ENCODE data around the gene USP53.
"Not testable (repeated sequence)": the region's sequence is repeated elsewhere in the genome, so short reads cannot be mapped to it uniquely, and the experiment has no call there.

USP53 gene

GRCh38 chr4:119212234-119212963 lies at the start of gene USP53:
TSS of gene USP53 (plus strand) at chr4:119212713. CDS start at chr4:119239760, 27,047 bp downstream.
- DNase-seq (ENCODE audit: low read depth in 1 of 2, low spot score in 1 of 2) = peak; percentile 95 to 98

- DNase-seq (ENCODE audit: low read depth in 1 of 2, low spot score in 1 of 2) = no peak
Measured at GRCh38 chr4:119165767-119166166, 46.7 kb upstream of the USP53 start.

GRCh38 chr4:119170195-119170594 lies 42.3 kb upstream of the USP53 start:
- no peak for DNase-seq (ENCODE audit: low read depth in 1 of 2, low spot score in 1 of 2)

DNA sequence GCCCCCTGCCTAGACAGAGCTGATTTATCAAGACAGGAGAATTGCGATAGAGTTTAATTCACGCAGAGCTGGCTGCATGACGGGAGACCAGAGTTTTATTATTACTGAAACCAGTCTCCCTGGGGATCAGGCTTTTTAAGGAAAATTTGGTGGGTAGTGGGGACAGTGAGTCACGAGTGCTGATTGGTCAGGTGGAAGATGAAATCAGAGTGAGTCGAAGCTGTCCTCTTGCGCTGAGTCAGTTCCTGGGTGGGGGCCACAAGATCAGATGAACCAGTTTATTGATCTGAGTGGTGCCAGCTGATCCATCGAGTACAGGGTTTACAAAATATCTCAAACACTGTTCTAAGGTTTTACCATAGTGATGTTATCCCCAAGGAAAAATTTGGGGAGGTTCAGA lies 40.3 kb upstream of the USP53 start:
- no peak for DNase-seq (ENCODE audit: low read depth in 1 of 2, low spot score in 1 of 2)

DNA sequence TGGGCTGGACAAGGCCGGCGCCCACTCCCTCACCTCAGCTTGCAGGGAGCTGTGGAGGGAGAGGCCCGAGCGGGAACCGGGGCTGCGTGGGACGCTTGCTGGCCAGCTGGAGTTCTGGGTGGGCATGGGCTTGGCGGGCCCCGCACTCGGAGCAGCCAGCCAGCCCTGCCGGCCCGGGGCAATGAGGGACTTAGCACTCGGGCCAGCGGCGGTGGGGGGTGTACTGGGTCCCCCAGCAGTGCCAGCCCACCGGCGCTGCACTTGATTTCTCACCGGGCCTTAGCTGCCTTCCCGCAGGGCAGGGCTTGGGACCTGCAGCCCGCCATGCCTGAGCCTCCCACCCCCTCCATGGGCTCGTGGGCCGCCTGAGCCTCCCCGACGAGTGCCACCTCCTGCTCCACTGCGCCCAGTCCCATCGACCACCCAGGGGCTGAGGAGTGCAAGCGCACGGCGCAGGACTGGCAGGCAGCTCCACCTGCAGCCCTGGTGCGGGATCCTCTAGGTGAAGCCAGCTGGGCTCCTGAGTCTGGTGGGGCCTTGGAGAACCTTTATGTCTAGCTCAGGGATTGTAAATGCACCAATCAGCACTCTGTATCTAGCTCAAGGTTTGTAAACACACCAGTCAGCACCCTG lies 38.7 kb upstream of the USP53 start:
- DNase-seq (ENCODE audit: low read depth in 1 of 2, low spot score in 1 of 2) = not testable (repeated sequence)

- DNase-seq (ENCODE audit: low read depth in 1 of 2, low spot score in 1 of 2) = no peak
Measured at GRCh38 chr4:119179011-119179410, 33.5 kb upstream of the USP53 start.

DNA sequence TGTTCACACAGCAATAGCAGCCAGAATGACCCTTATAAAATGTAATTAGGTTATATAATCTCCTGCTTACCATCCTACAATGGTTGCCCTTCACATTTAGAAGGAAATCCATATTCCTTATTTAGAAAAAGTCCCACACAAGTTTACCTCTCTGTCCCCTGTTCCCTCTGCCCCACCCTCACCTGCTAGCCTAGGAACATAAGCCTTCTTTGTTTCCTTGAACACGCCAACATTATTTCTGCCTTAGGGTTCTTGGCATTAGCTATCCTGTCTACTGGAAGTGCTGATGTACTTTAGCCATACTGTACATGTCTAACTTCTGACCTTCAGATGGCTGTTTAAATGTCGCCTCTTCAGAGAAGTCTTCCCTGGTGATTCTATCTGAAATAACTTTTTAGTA lies 28.4 kb upstream of the USP53 start:
- DNase-seq (ENCODE audit: low read depth in 1 of 2, low spot score in 1 of 2) = no peak

DNA sequence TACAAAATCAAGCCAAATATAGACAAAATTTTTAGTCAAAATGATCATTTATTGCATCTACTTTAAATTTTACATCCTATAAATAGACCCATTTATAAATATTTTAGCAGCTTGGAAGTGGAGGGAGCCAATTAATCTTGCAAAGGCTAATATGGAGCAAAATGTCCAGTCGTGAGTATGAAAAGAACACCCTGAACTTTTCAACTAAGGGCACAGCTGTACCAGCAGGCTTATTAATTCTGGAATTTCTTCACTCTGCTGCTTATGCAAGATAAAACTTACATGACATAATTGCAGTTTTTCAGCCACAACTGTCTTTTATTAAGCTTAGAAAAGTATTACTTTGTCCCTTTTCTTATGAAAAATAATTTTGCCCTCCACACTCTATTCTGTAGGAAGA lies 22.9 kb upstream of the USP53 start:
- DNase-seq (ENCODE audit: low read depth in 1 of 2, low spot score in 1 of 2) = no peak

- DNase-seq (ENCODE audit: low read depth in 1 of 2, low spot score in 1 of 2) = no peak
Measured at GRCh38 chr4:119190354-119190753, 22.2 kb upstream of the USP53 start.

DNA sequence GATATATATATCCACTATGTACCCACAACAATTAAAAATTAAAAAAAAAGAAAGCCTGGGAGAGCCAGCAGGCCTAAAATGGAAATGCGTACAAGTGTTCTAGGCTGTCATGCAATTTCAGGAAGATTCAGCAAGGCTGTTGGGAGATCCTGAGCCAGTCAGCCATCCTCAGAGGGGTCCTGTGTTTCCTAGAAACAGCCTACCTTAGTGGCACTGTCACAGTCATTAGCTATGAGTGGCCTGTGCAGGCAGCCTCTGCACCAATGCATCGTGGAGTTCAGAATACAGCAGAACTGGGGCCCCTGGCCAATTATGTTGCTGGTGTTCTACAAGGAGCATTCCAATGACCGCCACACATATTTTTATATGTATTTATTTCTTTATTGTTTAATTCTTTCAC lies 21.0 kb upstream of the USP53 start:
- no peak for DNase-seq (ENCODE audit: low read depth in 1 of 2, low spot score in 1 of 2)

- DNase-seq (ENCODE audit: low read depth in 1 of 2, low spot score in 1 of 2) = no peak
Measured at GRCh38 chr4:119197772-119198212, 14.7 kb upstream of the USP53 start.

DNA sequence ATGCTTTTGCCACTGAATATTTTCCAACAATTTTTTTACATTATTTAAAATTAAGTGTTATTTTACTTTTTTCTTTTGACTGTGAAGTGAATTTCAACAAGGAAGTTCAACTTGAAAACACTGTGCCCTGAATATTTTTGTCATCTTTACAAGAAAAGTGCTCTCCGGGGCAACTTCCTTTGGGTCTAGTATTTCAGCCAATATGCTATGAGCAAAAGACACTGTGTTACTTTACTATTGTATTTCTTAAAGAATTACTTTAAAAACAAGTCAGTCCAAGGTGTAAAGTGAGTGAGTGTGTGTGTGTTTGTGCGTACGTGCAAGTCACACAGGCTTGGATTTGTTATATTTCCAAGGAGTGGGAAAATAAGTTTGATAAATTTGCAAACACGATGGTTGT lies 7.6 kb upstream of the USP53 start:
- DNase-seq (ENCODE audit: low read depth in 1 of 2, low spot score in 1 of 2) = no peak

- no peak for DNase-seq (ENCODE audit: low read depth in 1 of 2, low spot score in 1 of 2)
Measured at GRCh38 chr4:119205690-119206089, 6.8 kb upstream of the USP53 start.

DNA sequence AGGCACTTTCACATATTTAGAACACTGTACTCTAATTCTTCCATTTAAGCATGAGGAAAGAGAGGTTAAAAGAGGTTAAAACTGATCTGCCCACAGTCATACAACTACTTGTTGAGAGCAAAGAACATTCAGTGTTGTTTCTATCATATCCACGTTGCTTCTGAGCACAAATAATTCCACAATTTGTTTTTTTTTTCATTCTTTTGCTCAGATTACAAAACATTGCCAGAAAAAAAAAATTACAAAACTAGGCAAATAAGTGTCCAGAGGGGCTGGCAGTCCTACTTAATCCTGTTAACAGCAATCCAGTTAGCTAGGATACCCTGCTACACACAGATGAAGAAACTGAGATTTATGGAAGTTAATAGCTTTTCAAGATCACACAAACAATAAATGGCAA lies 6.3 kb upstream of the USP53 start:
- no peak for DNase-seq (ENCODE audit: low read depth in 1 of 2, low spot score in 1 of 2)

- no peak for DNase-seq (ENCODE audit: low read depth in 1 of 2, low spot score in 1 of 2)
Measured at GRCh38 chr4:119207051-119207450, 5.5 kb upstream of the USP53 start.

GRCh38 chr4:119209077-119209476 lies 3.4 kb upstream of the USP53 start:
- DNase-seq (ENCODE audit: low read depth in 1 of 2, low spot score in 1 of 2) = no peak

GRCh38 chr4:119209586-119209985 lies 2.9 kb upstream of the USP53 start:
- no peak for DNase-seq (ENCODE audit: low read depth in 1 of 2, low spot score in 1 of 2)

DNA sequence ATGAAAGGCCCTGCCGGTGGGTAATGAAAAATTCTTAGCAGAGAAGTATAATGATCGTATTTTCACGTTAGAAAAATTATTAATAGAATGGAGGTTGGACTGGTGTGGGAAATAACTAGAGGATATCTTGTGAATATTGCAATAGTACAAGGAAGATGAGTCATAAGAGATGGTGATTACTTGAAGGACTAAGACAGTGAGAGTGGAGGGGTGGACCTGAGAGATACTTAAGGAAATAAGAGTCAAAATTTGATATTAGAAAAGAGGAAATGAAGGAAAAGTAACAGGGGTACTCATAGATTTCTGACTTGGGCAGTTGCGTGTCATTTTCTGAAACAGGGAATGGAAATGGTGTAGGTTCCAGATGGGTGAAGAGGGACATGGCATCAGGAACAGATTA lies 1.7 kb upstream of the USP53 start:
- DNase-seq (ENCODE audit: low read depth in 1 of 2, low spot score in 1 of 2) = no peak

DNA sequence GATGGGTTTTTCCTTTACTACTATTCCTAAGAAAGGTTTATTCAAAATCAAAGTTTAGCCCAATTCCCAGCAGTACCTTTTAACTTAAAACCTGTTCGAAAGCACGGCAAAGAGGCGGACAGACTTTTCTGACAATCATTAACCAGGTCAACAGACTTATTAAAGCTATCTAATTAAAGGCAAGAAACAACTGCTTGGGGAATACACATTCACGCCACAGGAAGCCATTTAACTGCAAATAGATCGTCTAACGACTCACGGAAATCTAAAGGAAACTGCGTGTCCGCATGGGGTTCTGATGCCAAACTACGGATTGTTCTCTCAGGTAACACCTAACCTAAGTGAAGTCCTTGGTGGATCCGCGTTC lies 663 bp upstream of the USP53 start:
- no peak for DNase-seq (ENCODE audit: low read depth in 1 of 2, low spot score in 1 of 2)

DNA sequence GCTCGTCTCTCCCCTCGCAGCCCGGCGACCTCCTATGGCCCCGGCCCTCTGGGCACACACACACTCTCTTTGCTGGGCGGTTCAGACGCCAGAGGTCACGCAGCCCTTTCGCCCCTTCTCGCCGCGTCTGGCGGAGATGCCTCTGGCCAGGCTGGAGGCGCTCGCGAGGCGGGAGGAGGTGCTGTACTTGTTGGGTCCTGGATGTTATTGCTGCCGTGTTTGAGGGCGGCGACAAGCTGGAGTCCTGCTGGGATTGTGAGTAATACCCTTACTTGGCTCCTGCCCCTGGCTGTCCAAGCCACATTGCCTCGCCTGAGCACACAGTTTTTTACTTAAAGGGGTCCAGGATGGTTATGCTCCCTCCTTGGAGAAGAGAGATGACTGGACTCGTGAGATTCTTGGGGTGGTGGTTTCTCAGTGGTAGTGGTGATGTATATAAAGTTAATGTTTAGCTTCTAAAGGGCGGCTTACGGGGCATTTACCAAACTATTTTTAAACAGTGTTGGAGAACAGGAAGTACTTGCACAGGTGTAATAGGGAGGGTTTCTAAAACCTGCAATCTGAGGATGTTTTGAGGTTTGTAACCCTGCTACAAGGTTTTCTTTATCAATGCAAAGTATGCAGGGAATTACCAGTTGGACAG lies 572 bp downstream of the USP53 start:
- DNase-seq (ENCODE audit: low read depth in 1 of 2, low spot score in 1 of 2) = peak; percentile 26 to 38

DNA sequence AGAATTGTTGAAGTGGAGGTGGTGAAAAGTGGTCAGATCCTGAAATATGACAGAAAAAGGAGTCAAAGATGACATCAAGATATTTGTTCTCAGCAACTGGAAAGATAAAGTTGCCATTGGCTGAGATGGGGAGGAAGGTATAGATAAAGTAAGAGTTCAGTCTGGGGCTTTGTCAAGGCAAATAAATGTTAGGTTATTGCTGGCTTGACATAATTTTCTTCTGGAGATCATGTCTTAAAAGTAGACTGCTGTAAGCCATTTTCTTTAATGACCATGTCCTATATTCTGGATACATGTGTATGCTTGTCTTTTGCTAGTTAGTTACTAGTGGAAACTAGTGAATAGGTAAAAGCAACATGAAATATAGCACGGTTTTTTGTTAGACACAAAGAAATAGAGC lies 5.6 kb downstream of the USP53 start:
- no peak for DNase-seq (ENCODE audit: low read depth in 1 of 2, low spot score in 1 of 2)

DNA sequence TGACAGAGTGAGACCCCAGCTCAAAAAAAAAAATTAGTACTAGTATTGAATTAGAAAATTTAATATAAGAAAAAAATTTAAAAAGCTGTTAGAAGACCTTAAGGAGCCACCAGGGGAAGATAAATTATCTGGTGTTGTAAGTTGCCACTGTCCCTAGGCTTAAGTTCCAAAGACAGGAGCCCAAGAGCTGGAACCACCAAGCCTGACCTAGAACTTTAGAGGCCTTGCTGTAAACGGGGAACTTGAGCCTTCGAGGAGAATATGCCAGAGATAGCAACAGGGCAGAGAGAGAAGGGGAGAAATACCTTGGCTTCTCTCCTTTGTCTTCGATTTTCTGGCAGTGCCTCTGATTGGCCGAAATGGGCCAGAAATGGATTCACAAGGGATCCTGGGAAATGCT lies 8.9 kb downstream of the USP53 start:
- no peak for DNase-seq (ENCODE audit: low read depth in 1 of 2, low spot score in 1 of 2)

GRCh38 chr4:119227690-119228089 lies 15.2 kb downstream of the USP53 start:
- DNase-seq (ENCODE audit: low read depth in 1 of 2, low spot score in 1 of 2) = no peak

Measured in stimulated activated CD4-positive, alpha-beta T cell treated with anti-CD3 and anti-CD28 coated beads, Interleukin-15, amount 100 ng/mL, for 1 hour (primary cell).